Mesenchymal stem cell (in vitro differentiated cells and primary cell): ENCODE results near the gene SIRPG.

Experiments
- DNase-seq: peaks from one replicate; pipeline ENCODE4 v3.0.0-alpha.2; 2013
- H2AFZ ChIP-seq: one replicate; pipeline ENCODE4 v1.6.1; 2013; ENCODE audit warnings: low read depth, mild to moderate bottlenecking, control low read depth, inconsistent platforms, low read length, moderate library complexity
- H2AK5ac ChIP-seq: 2 replicates; pipeline ENCODE4 v1.6.1; 2013; ENCODE audit warnings: low read length, moderate library complexity, mild to moderate bottlenecking, inconsistent platforms; ENCODE audit not compliant: severe bottlenecking
- H2BK120ac ChIP-seq: one replicate; pipeline ENCODE4 v1.6.1; 2013; ENCODE audit warnings: low read depth, mild to moderate bottlenecking, inconsistent platforms, low read length, moderate library complexity
- H2BK12ac ChIP-seq, 2 experiments: one replicate each; pipeline ENCODE4 v1.6.1; 2013; ENCODE audit warnings: inconsistent platforms in 2 of 2, low read length in 2 of 2, mild to moderate bottlenecking in 2 of 2, moderate library complexity in 2 of 2, control low read depth in 1 of 2
- H2BK15ac ChIP-seq: one replicate; pipeline ENCODE4 v1.6.1; 2013; ENCODE audit warnings: mild to moderate bottlenecking, low read depth, inconsistent platforms; ENCODE audit not compliant: poor library complexity, severe bottlenecking
- H2BK5ac ChIP-seq: 2 replicates; pipeline ENCODE4 v1.6.1; 2013; ENCODE audit warnings: low read depth, mild to moderate bottlenecking, low read length, control low read depth, inconsistent platforms; ENCODE audit not compliant: poor library complexity, severe bottlenecking
- H3K14ac ChIP-seq, 2 experiments: one replicate each; pipeline ENCODE4 v1.6.1; 2013; ENCODE audit warnings: inconsistent platforms in 2 of 2, low read length in 2 of 2, control low read depth in 1 of 2, mild to moderate bottlenecking in 1 of 2, moderate library complexity in 1 of 2
- H3K18ac ChIP-seq, 2 experiments: one replicate each; pipeline ENCODE4 v1.6.1; 2013; ENCODE audit warnings: inconsistent platforms in 2 of 2, low read length in 2 of 2, control low read depth in 1 of 2, low read depth in 1 of 2, mild to moderate bottlenecking in 1 of 2
- H3K23ac ChIP-seq, 2 experiments: one replicate each; pipeline ENCODE4 v1.6.1; 2013; ENCODE audit warnings: inconsistent platforms in 2 of 2, low read length in 2 of 2, mild to moderate bottlenecking in 2 of 2, moderate library complexity in 2 of 2, control low read depth in 1 of 2
- H3K27ac ChIP-seq: 2 replicates; pipeline ENCODE4 v1.5.1; 2013; ENCODE audit warnings: mild to moderate bottlenecking, moderate library complexity, low read length, control low read depth, inconsistent platforms; ENCODE audit not compliant: poor library complexity, severe bottlenecking
- H3K27me3 ChIP-seq, 2 experiments: 2 replicates each; pipeline versions ENCODE4 v1.6.1 to v1.7.0; 2013; ENCODE audit warnings: low read length in 2 of 2, mild to moderate bottlenecking in 2 of 2, moderate library complexity in 2 of 2, control low read depth in 1 of 2, inconsistent platforms in 1 of 2; ENCODE audit not compliant: control insufficient read depth in 1 of 2, insufficient read depth in 1 of 2
- H3K36me3 ChIP-seq, 2 experiments: 2 replicates each; pipeline versions ENCODE4 v1.6.1 to v1.7.0; 2013; ENCODE audit warnings: low read length in 2 of 2, control low read depth in 1 of 2, inconsistent platforms in 1 of 2, low read depth in 1 of 2, mild to moderate bottlenecking in 1 of 2; ENCODE audit not compliant: insufficient read depth in 2 of 2, control insufficient read depth in 1 of 2
- H3K4ac ChIP-seq, 2 experiments: one replicate each; pipeline ENCODE4 v1.6.1; 2013; ENCODE audit warnings: inconsistent platforms in 2 of 2, low read length in 2 of 2, mild to moderate bottlenecking in 2 of 2, moderate library complexity in 2 of 2, control low read depth in 1 of 2, low read depth in 1 of 2
- H3K4me1 ChIP-seq: 2 replicates; pipeline ENCODE4 v1.6.1; 2013; ENCODE audit warnings: low read depth, low read length, control low read depth; ENCODE audit not compliant: control insufficient read depth, insufficient read depth
- H3K4me2 ChIP-seq: 2 replicates; pipeline ENCODE4 v1.6.1; 2013; ENCODE audit warnings: low read length, mild to moderate bottlenecking, inconsistent platforms; ENCODE audit not compliant: poor library complexity, severe bottlenecking
- H3K4me3 ChIP-seq, 2 experiments: 2 replicates each; pipeline versions ENCODE4 v1.5.1 to v1.7.0; 2013; ENCODE audit warnings: low read length in 2 of 2, mild to moderate bottlenecking in 2 of 2, control low read depth in 1 of 2, low read depth in 1 of 2; ENCODE audit not compliant: insufficient read depth in 1 of 2
- H3K79me1 ChIP-seq: replicated peaks from 2 replicates; pipeline ENCODE4 v1.6.1; 2013; ENCODE audit warnings: mild to moderate bottlenecking, control low read depth, low read length, inconsistent platforms; ENCODE audit not compliant: poor library complexity, severe bottlenecking
- H3K9ac ChIP-seq: 2 replicates; pipeline ENCODE4 v1.7.0; 2013; ENCODE audit warnings: mild to moderate bottlenecking, low read length, moderate library complexity
- H3K9me3 ChIP-seq: 2 replicates; pipeline ENCODE4 v1.7.0; 2013; ENCODE audit warnings: mild to moderate bottlenecking, low read length; ENCODE audit not compliant: control insufficient read depth
- H4K8ac ChIP-seq: one replicate; pipeline ENCODE4 v1.6.1; 2013; ENCODE audit warnings: inconsistent platforms, mild to moderate bottlenecking, low read length, moderate library complexity
- H4K91ac ChIP-seq: one replicate; pipeline ENCODE4 v1.6.1; 2013; ENCODE audit warnings: mild to moderate bottlenecking, low read length, inconsistent platforms
- WGBS: methylation state at CpG from one replicate; pipeline ENCODE4 v1.1.7; 2013; ENCODE audit warnings: mixed read lengths; 5-methylcytosine and 5-hydroxymethylcytosine counted together

SIRPG gene

GRCh38 chr20:1623501-1624205 is 33.9 kb downstream of the SIRPG start:
- Histone ChIP-seq H4K8ac (no peak overlapping the region), H2BK15ac (no peak overlapping the region), H3K27me3 (peaks cover 0 to 29% of the 10 kb centered on the region in 2 experiments), H3K4ac (no peak overlapping the region), H2AFZ (no peak overlapping the region), H3K14ac (no peak overlapping the region), H2AK5ac (no peak overlapping the region), H4K91ac (no peak overlapping the region), H3K9me3 (peaks cover 13% of the 10 kb centered on the region), H3K9ac (no peak overlapping the region), H3K18ac (no peak overlapping the region), H2BK5ac (no peak overlapping the region), H3K27ac (no peak overlapping the region), H3K4me2 (no peak overlapping the region), H2BK120ac (no peak overlapping the region), H2BK12ac (no peak overlapping the region), H3K23ac (no peak overlapping the region), H3K4me3 (no peak overlapping the region), H3K79me1 (no peaks in the 10 kb centered on the region), H3K36me3 (no peaks in the 10 kb centered on the region), H3K4me1 (no peaks in the 10 kb centered on the region)
- WGBS = 84% methylated on average over 14 of the region's 14 CpGs
- no peak for DNase-seq

- no peaks in the 10 kb centered on the region for H3K79me1 ChIP-seq
These were observed 35.1 kb downstream of the SIRPG start for GRCh38 chr20:1622450-1622849.

GRCh38 chr20:1621316-1621715 is 36.3 kb downstream of the SIRPG start:
- Histone ChIP-seq H2AK5ac (no peak overlapping the region), H3K4me1 (no peaks in the 10 kb centered on the region), H3K36me3 (no peaks in the 10 kb centered on the region), H3K27me3 (peaks cover 0 to 9% of the 10 kb centered on the region in 2 experiments), H2BK15ac (no peak overlapping the region), H3K79me1 (no peaks in the 10 kb centered on the region), H3K18ac (no peak overlapping the region), H4K91ac (no peak overlapping the region), H3K27ac (no peak overlapping the region), H3K4me3 (no peak overlapping the region), H3K9ac (no peak overlapping the region), H2BK12ac (no peak overlapping the region), H3K9me3 (peaks cover 14% of the 10 kb centered on the region), H3K14ac (no peak overlapping the region), H3K23ac (no peak overlapping the region), H2BK5ac (no peak overlapping the region), H3K4me2 (no peak overlapping the region), H4K8ac (no peak overlapping the region), H2AFZ (no peak overlapping the region), H3K4ac (no peak overlapping the region), H2BK120ac (no peak overlapping the region)
- no CpG with 5 or more reads among the region's 1 CpG for WGBS
- DNase-seq = no peak

More at GRCh38 chr20:1622450-1622849, 35.1 kb downstream of the SIRPG start:
- Histone ChIP-seq H3K27ac (no peak overlapping the region), H2BK12ac (no peak overlapping the region), H3K4me3 (no peak overlapping the region), H3K36me3 (no peaks in the 10 kb centered on the region), H2BK5ac (no peak overlapping the region), H4K8ac (no peak overlapping the region), H4K91ac (no peak overlapping the region), H3K4me2 (no peak overlapping the region), H3K18ac (no peak overlapping the region), H2BK15ac (no peak overlapping the region), H2BK120ac (no peak overlapping the region), H3K9ac (no peak overlapping the region), H3K9me3 (peaks cover 14% of the 10 kb centered on the region), H3K4me1 (no peaks in the 10 kb centered on the region), H2AFZ (no peak overlapping the region), H3K27me3 (peaks cover 0 to 20% of the 10 kb centered on the region in 2 experiments), H2AK5ac (no peak overlapping the region), H3K4ac (no peak overlapping the region), H3K14ac (no peak overlapping the region), H3K23ac (no peak overlapping the region)
- 40% methylated on average over 1 of the region's 1 CpG for WGBS
- no peak for DNase-seq

GRCh38 chr20:1619861-1620444 is 37.6 kb downstream of the SIRPG start, which contains the start of gene SIRPB1:
SIRPB1 (minus strand) TSS chr20:1620009; CDS start chr20:1619944, 65 bp downstream.
- no peak within 1 kb of the TSS for H3K9ac ChIP-seq
- H4K8ac ChIP-seq = no peak within 1 kb of the TSS
- H3K23ac ChIP-seq = no peak within 1 kb of the TSS
- H3K36me3 ChIP-seq = no peaks in the 10 kb centered on the region
- DNase-seq = no peak
- H3K27ac ChIP-seq = no peak within 1 kb of the TSS
- whole genome bisulfite sequencing = 68% methylated on average over 5 of the region's 5 CpGs
- H3K18ac ChIP-seq = no peak within 1 kb of the TSS
- no peak within 1 kb of the TSS for H3K4ac ChIP-seq
- H3K4me3 ChIP-seq = no peak within 1 kb of the TSS
- no peak within 1 kb of the TSS for H3K4me2 ChIP-seq
- H3K4me1 ChIP-seq = no peaks in the 10 kb centered on the region
- no peak within 1 kb of the TSS for H2BK5ac ChIP-seq
- no peak within 1 kb of the TSS for H2BK12ac ChIP-seq
- no peak within 1 kb of the TSS for H2AFZ ChIP-seq
- no peak within 1 kb of the TSS for H2BK120ac ChIP-seq
- H4K91ac ChIP-seq = no peak within 1 kb of the TSS
- no peak within 1 kb of the TSS for H3K14ac ChIP-seq
- H3K9me3 ChIP-seq = peaks cover 14% of the 10 kb centered on the region
- no peak within 1 kb of the TSS for H2BK15ac ChIP-seq
- no peaks in the 10 kb centered on the region for H3K79me1 ChIP-seq
- H2AK5ac ChIP-seq = no peak within 1 kb of the TSS
- H3K27me3 ChIP-seq = no peaks in the 10 kb centered on the region
